WTC11 (cell line): ENCODE data around the gene CEP350. TPM values are rescaled to one million over a fixed set of nuclear protein-coding genes. Genes with fewer than 3 reads are reported as not detected.

Experiments
- ATAC-seq: fragments of 200-7000 bp; cut with Tn5 transposase; 2 replicates; pipeline ENCODE4 v1.10.0; 2021; ENCODE audit warnings: mild to moderate bottlenecking, moderate library complexity
- CTCF ChIA-PET: fragments of 300-600 bp; sonication (Branson Sonifier 250); formaldehyde crosslinking; loops from one replicate; lab custom pipeline; 2021; ENCODE audit warnings: antibody characterized with exemption; lab: Charles Lee
- POLR2A ChIA-PET: fragments of 350-600 bp; sonication (Branson Sonifier 250); formaldehyde crosslinking; loops from one replicate; lab custom pipeline; 2021; ENCODE audit warnings: antibody characterized with exemption; lab: Charles Lee
- DNase-seq: peaks from one replicate; pipeline ENCODE4 v3.0.0; 2021; ENCODE audit warnings: low spot score
- H3K27ac Mint-ChIP-seq: 2 replicates; pipeline ENCODE4 v1.8.0; 2021; ENCODE audit warnings: mixed read lengths
- H3K27me3 Mint-ChIP-seq: 2 replicates; pipeline ENCODE4 v1.8.0; 2021; ENCODE audit warnings: low read depth, mild to moderate bottlenecking, moderate library complexity, mixed read lengths
- H3K36me3 Mint-ChIP-seq: 2 replicates; pipeline ENCODE4 v1.8.0; 2021; ENCODE audit warnings: mixed read lengths
- H3K4me1 Mint-ChIP-seq: 2 replicates; pipeline ENCODE4 v1.8.0; 2022; ENCODE audit warnings: mixed read lengths
- H3K4me3 Mint-ChIP-seq: 2 replicates; pipeline ENCODE4 v1.8.0; 2021; ENCODE audit warnings: mild to moderate bottlenecking, moderate library complexity, mixed read lengths
- H3K9me3 Mint-ChIP-seq: 2 replicates; pipeline ENCODE4 v1.8.0; 2021; ENCODE audit warnings: mixed read lengths
- ATF2 ChIP-seq: sonication (generic); formaldehyde crosslinking; IDR thresholded peaks from 2 replicates; pipeline ENCODE4 v1.8.1; 2022; ENCODE audit warnings: low read depth, missing genetic modification reagents, borderline replicate concordance
- CBFB ChIP-seq: sonication (generic); formaldehyde crosslinking; IDR thresholded peaks from 2 replicates; pipeline ENCODE4 v1.8.1; 2022; ENCODE audit warnings: mild to moderate bottlenecking, low read depth, missing genetic modification reagents
- CREB1 ChIP-seq: sonication (generic); formaldehyde crosslinking; IDR thresholded peaks from 2 replicates; pipeline ENCODE4 v1.8.0; 2023; ENCODE audit warnings: mild to moderate bottlenecking, missing genetic modification reagents
- CTCF ChIP-seq: fragments of 200-600 bp; IDR thresholded peaks from 2 replicates; pipeline ENCODE4 v1.8.0; 2022; ENCODE audit warnings: antibody characterized with exemption
- ERG ChIP-seq: fragments of 250-450 bp; sonication (Bioruptor Pico); IDR thresholded peaks from 2 replicates; pipeline ENCODE4 v1.8.0; 2021; ENCODE audit warnings: mild to moderate bottlenecking
- ESRRA ChIP-seq: sonication (generic); formaldehyde crosslinking; IDR thresholded peaks from 2 replicates; pipeline ENCODE4 v1.8.1; 2022; ENCODE audit warnings: mild to moderate bottlenecking, missing genetic modification reagents, borderline replicate concordance
- FOXP1 ChIP-seq: sonication (generic); formaldehyde crosslinking; IDR thresholded peaks from 2 replicates; pipeline ENCODE4 v1.8.0; 2022; ENCODE audit warnings: missing genetic modification reagents, mild to moderate bottlenecking, moderate library complexity, borderline replicate concordance
- GABPB1 ChIP-seq: sonication (generic); formaldehyde crosslinking; IDR thresholded peaks from 2 replicates; pipeline ENCODE4 v1.8.1; 2023; ENCODE audit warnings: mild to moderate bottlenecking, missing genetic modification reagents
- GRHL2 ChIP-seq: fragments of 250-450 bp; sonication (Bioruptor Pico); IDR thresholded peaks from 2 replicates; pipeline ENCODE4 v1.8.0; 2022; ENCODE audit warnings: mild to moderate bottlenecking, moderate library complexity; ENCODE audit not compliant: insufficient replicate concordance, severe bottlenecking
- KAT7 ChIP-seq: sonication (generic); formaldehyde crosslinking; IDR thresholded peaks from 2 replicates; pipeline ENCODE4 v1.8.1; 2023; ENCODE audit warnings: missing genetic modification reagents, mild to moderate bottlenecking, borderline replicate concordance
- NFATC4 ChIP-seq: fragments of 250-450 bp; sonication (Bioruptor Pico); IDR thresholded peaks from 2 replicates; pipeline ENCODE4 v1.9.0; 2021; ENCODE audit warnings: mild to moderate bottlenecking
- NFYB ChIP-seq: sonication (generic); formaldehyde crosslinking; conservative IDR thresholded peaks from 2 replicates; pipeline ENCODE4 v1.8.0; 2022; ENCODE audit warnings: low read depth, missing genetic modification reagents
- PRRX2 ChIP-seq: fragments of 250-450 bp; sonication (Bioruptor Pico); IDR thresholded peaks from 2 replicates; pipeline ENCODE4 v1.8.0; 2021; ENCODE audit warnings: mild to moderate bottlenecking
- SMAD3 ChIP-seq: sonication (generic); formaldehyde crosslinking; IDR thresholded peaks from 2 replicates; pipeline ENCODE4 v1.8.0; 2022; ENCODE audit warnings: missing genetic modification reagents, mild to moderate bottlenecking, borderline replicate concordance
- TEAD4 ChIP-seq: sonication (generic); formaldehyde crosslinking; IDR thresholded peaks from 2 replicates; pipeline ENCODE4 v1.8.0; 2022; ENCODE audit warnings: mild to moderate bottlenecking, missing genetic modification reagents
- ZBTB43 ChIP-seq: sonication (generic); formaldehyde crosslinking; IDR thresholded peaks from 2 replicates; pipeline ENCODE4 v1.8.1; 2023; ENCODE audit warnings: mild to moderate bottlenecking, missing genetic modification reagents
- ZNF121 ChIP-seq: sonication (generic); formaldehyde crosslinking; IDR thresholded peaks from 2 replicates; pipeline ENCODE4 v1.8.0; 2023; ENCODE audit warnings: missing genetic modification reagents
- ZNF219 ChIP-seq: sonication (generic); formaldehyde crosslinking; IDR thresholded peaks from 2 replicates; pipeline ENCODE4 v1.8.0; 2023; ENCODE audit warnings: missing genetic modification reagents, mild to moderate bottlenecking, borderline replicate concordance
- ZNF423 ChIP-seq: fragments of 250-450 bp; sonication (Bioruptor Pico); IDR thresholded peaks from 2 replicates; pipeline ENCODE4 v2.1.2; 2022; ENCODE audit warnings: mild to moderate bottlenecking, moderate library complexity
- total RNA-seq: library from RNA; stranded (reverse); gene quantifications from 3 replicates; pipeline ENCODE4 v1.2.3, GENCODE V29; 2021

The CEP350 gene
- total RNA-seq, 1 experiment from 2014 or later, result 34.2 TPM

- no peak for DNase-seq
- Mint-ChIP-seq H3K4me3 (no peak overlapping the region), H3K9me3 (no peaks in the 10 kb centered on the region), H3K36me3 (peaks cover 16% of the 10 kb centered on the region), H3K27ac (no peak overlapping the region), H3K27me3 (no peaks in the 10 kb centered on the region), H3K4me1 (no peaks in the 10 kb centered on the region)
- POLR2A ChIA-PET, result no interaction called here
- TF ChIP-seq GABPB1 (CRISPR knock-in tag) (no peak), ATF2 (CRISPR knock-in tag) (no peak), PRRX2 (CRISPR knock-in tag) (no peak), ZBTB43 (no peak)
- CTCF ChIA-PET, result interaction anchor here (1.0 kb wide), 1 partner anchor 84 kb away, joined by 3 read pairs; no protein-coding TSS in a partner anchor
- no peak for ATAC-seq
Measured at GRCh38 chr1:180084867-180085266, 130.3 kb downstream of the CEP350 start.

GRCh38 chr1:180085331-180085730 lies 130.7 kb downstream of the CEP350 start:
- POLR2A ChIA-PET, result no interaction called here
- no peak for ATAC-seq
- H3K27ac Mint-ChIP-seq, result no peak overlapping the region
- no peak overlapping the region for H3K4me3 Mint-ChIP-seq
- H3K27me3 Mint-ChIP-seq, result no peaks in the 10 kb centered on the region
- no peaks in the 10 kb centered on the region for H3K4me1 Mint-ChIP-seq
- H3K9me3 Mint-ChIP-seq, result no peaks in the 10 kb centered on the region
- H3K36me3 Mint-ChIP-seq, result peaks cover 17% of the 10 kb centered on the region
- CTCF ChIA-PET, result interaction anchor here (0.6 to 1.0 kb wide), 3 partner anchors 79 to 270 kb away, joined by 3 read pairs; no protein-coding TSS in a partner anchor
- no peak for DNase-seq
- no peak for TF ChIP-seq ERG (CRISPR knock-in tag)
- TF ChIP-seq, all 79 proteins: peak for 0

GRCh38 chr1:180092931-180093650 lies 138.5 kb downstream of the CEP350 start:
- DNase-seq (no peak), ATAC-seq (no peak)
- no peaks in the 10 kb centered on the region for H3K27me3 Mint-ChIP-seq
- ChIA-PET CTCF (no interaction called here), POLR2A (interaction anchor here (0.6 kb wide), 1 partner anchor 158 kb away, joined by 3 read pairs; no protein-coding TSS in a partner anchor)
- H3K4me1 Mint-ChIP-seq, result no peaks in the 10 kb centered on the region
- no peak overlapping the region for H3K27ac Mint-ChIP-seq
- peaks cover 48% of the 10 kb centered on the region for H3K36me3 Mint-ChIP-seq
- TF ChIP-seq ZNF423 (CRISPR knock-in tag) (no peak), ZNF219 (CRISPR knock-in tag) (no peak), CBFB (no peak), FOXP1 (CRISPR knock-in tag) (no peak), KAT7 (CRISPR knock-in tag) (no peak), NFATC4 (CRISPR knock-in tag) (no peak), GABPB1 (CRISPR knock-in tag) (no peak), CREB1 (CRISPR knock-in tag) (no peak), ZNF121 (CRISPR knock-in tag) (no peak), SMAD3 (no peak), NFYB (no peak), CTCF (no peak), TEAD4 (CRISPR knock-in tag) (no peak), GRHL2 (CRISPR knock-in tag) (no peak), ESRRA (CRISPR knock-in tag) (no peak)
- no peak overlapping the region for H3K4me3 Mint-ChIP-seq
- no peaks in the 10 kb centered on the region for H3K9me3 Mint-ChIP-seq
